GM23338 (cell line): ENCODE results near the gene FKBP10. TPM values are rescaled to one million over a fixed set of nuclear protein-coding genes. Genes with fewer than 3 reads are reported as not detected.

Experiments
- ATAC-seq: fragments of 200-7000 bp; cut with Tn5 transposase; 3 replicates; pipeline ENCODE4 v1.9.1; 2020
- DNase-seq: peaks from one replicate; pipeline ENCODE4 v3.0.0-alpha.2; 2015; ENCODE audit warnings: low spot score
- H2AFZ ChIP-seq: fragments of 200-600 bp; sonication (generic); 2 replicates; pipeline ENCODE4 v1.8.0; 2016; ENCODE audit warnings: antibody characterized with exemption, mild to moderate bottlenecking, moderate library complexity
- H3F3A ChIP-seq: fragments of 200-600 bp; sonication (generic); replicated peaks from 2 replicates; pipeline ENCODE4 v1.8.0; 2017; ENCODE audit warnings: antibody characterized with exemption, mixed run types, low read depth
- H3K27ac ChIP-seq: fragments of 200-600 bp; sonication (generic); 2 replicates; pipeline ENCODE4 v1.6.1; 2016; ENCODE audit warnings: low read depth
- H3K27me3 ChIP-seq: fragments of 200-600 bp; sonication (generic); 2 replicates; pipeline ENCODE4 v1.8.0; 2016; ENCODE audit warnings: mild to moderate bottlenecking, mixed run types, moderate library complexity; ENCODE audit not compliant: insufficient read depth
- H3K36me3 ChIP-seq: fragments of 200-600 bp; sonication (generic); 2 replicates; pipeline ENCODE4 v1.8.0; 2016; ENCODE audit warnings: mild to moderate bottlenecking; ENCODE audit not compliant: insufficient read depth
- H3K4me1 ChIP-seq: fragments of 200-600 bp; sonication (generic); 2 replicates; pipeline ENCODE4 v1.8.0; 2016; ENCODE audit warnings: mild to moderate bottlenecking, moderate library complexity; ENCODE audit not compliant: insufficient read depth
- H3K4me2 ChIP-seq: fragments of 200-600 bp; sonication (generic); 2 replicates; pipeline ENCODE4 v1.7.1; 2017; ENCODE audit warnings: mixed run types
- H3K4me3 ChIP-seq: fragments of 200-600 bp; sonication (generic); 2 replicates; pipeline ENCODE4 v1.6.1; 2016; ENCODE audit warnings: mixed run types
- H3K79me2 ChIP-seq: fragments of 200-600 bp; sonication (generic); replicated peaks from 2 replicates; pipeline ENCODE4 v1.8.0; 2017; ENCODE audit warnings: mild to moderate bottlenecking; ENCODE audit not compliant: insufficient read depth
- H3K9me2 ChIP-seq: fragments of 200-600 bp; sonication (generic); 2 replicates; pipeline ENCODE4 v1.8.0; 2017; ENCODE audit not compliant: insufficient read depth
- H4K20me1 ChIP-seq: fragments of 200-600 bp; sonication (generic); replicated peaks from 2 replicates; pipeline ENCODE4 v1.8.0; 2017; ENCODE audit warnings: mild to moderate bottlenecking; ENCODE audit not compliant: insufficient read depth
- H3K27ac Mint-ChIP-seq: 2 replicates; pipeline ENCODE4 v1.8.0; 2020; ENCODE audit warnings: inconsistent platforms, mild to moderate bottlenecking, moderate library complexity, mixed read lengths
- H3K27me3 Mint-ChIP-seq: 3 replicates; pipeline ENCODE4 v1.8.0; 2022; ENCODE audit warnings: low read depth, mild to moderate bottlenecking, moderate library complexity, mixed read lengths, inconsistent platforms; ENCODE audit not compliant: insufficient read depth, poor library complexity
- H3K36me3 Mint-ChIP-seq: 3 replicates; pipeline ENCODE4 v1.8.0; 2021; ENCODE audit warnings: low read depth, mild to moderate bottlenecking, inconsistent platforms, moderate library complexity, mixed read lengths
- H3K4me1 Mint-ChIP-seq: 3 replicates; pipeline ENCODE4 v1.8.0; 2020; ENCODE audit warnings: mild to moderate bottlenecking, inconsistent platforms, mixed read lengths
- H3K4me3 Mint-ChIP-seq: 3 replicates; pipeline ENCODE4 v1.8.0; 2021; ENCODE audit warnings: moderate library complexity, mild to moderate bottlenecking, inconsistent platforms, mixed read lengths
- H3K9me3 Mint-ChIP-seq: 3 replicates; pipeline ENCODE4 v1.8.0; 2020; ENCODE audit warnings: moderate library complexity, mild to moderate bottlenecking, inconsistent platforms, mixed read lengths
- CREB1 ChIP-seq: fragments of 250-450 bp; sonication (Bioruptor Pico); IDR thresholded peaks from 2 replicates; pipeline ENCODE4 v1.5.0; 2020; ENCODE audit warnings: low read depth, mild to moderate bottlenecking, moderate library complexity
- EZH2 ChIP-seq: fragments of 200-600 bp; sonication (generic); IDR thresholded peaks from one replicate; pipeline ENCODE4 v1.8.0; 2017; ENCODE audit warnings: antibody characterized with exemption, mild to moderate bottlenecking, low read depth; ENCODE audit not compliant: unreplicated experiment
- EZH2phosphoT487 ChIP-seq: fragments of 200-600 bp; sonication (generic); IDR thresholded peaks from one replicate; pipeline ENCODE4 v1.8.1; 2018; ENCODE audit warnings: antibody characterized with exemption; ENCODE audit not compliant: unreplicated experiment
- JUNB ChIP-seq: IDR thresholded peaks from one replicate; pipeline ENCODE4 v1.6.1; 2016; ENCODE audit warnings: antibody characterized with exemption; ENCODE audit not compliant: unreplicated experiment
- NANOG ChIP-seq: IDR thresholded peaks from 2 replicates; pipeline ENCODE4 v1.6.1; 2016; ENCODE audit warnings: antibody characterized with exemption, borderline replicate concordance
- POLR2AphosphoS5 ChIP-seq: IDR thresholded peaks from 2 replicates; pipeline ENCODE4 v1.6.1; 2016; ENCODE audit warnings: antibody characterized with exemption, low read depth
- STAT1 ChIP-seq: IDR thresholded peaks from one replicate; pipeline ENCODE4 v1.6.1; 2016; ENCODE audit warnings: antibody characterized with exemption; ENCODE audit not compliant: unreplicated experiment
- ZNF114 ChIP-seq: fragments of 250-450 bp; sonication (Bioruptor Pico); IDR thresholded peaks from 2 replicates; pipeline ENCODE4 v1.5.0; 2020; ENCODE audit warnings: mild to moderate bottlenecking, moderate library complexity
- ZNF331 ChIP-seq: fragments of 250-450 bp; sonication (Bioruptor Pico); IDR thresholded peaks from 2 replicates; pipeline ENCODE4 v1.5.0; 2020; ENCODE audit warnings: low read depth, mild to moderate bottlenecking, moderate library complexity
- polyA plus RNA-seq: library from polyadenylated mRNA; unstranded; fragments of >200 nt; fragmentation: Nextera tagmentation; extraction: Ambion mirVana; gene quantifications from 2 replicates; pipeline ENCODE4 v1.2.1, GENCODE V29; 2016
- total RNA-seq: library from RNA; depleted of rRNA; stranded (reverse); fragments of >200 nt; shearing (Covaris generic); gene quantifications from 2 replicates; pipeline ENCODE4 v1.2.3, GENCODE V29; 2014
- TF ChIP-seq, protein P1 (sequence below): IDR thresholded peaks from one replicate; pipeline ENCODE4 v1.6.1; 2018; ENCODE audit warnings: antibody characterized with exemption; ENCODE audit not compliant: unreplicated experiment
- TF ChIP-seq, protein P2 (sequence below), 2 experiments: fragments of 200-600 bp in 1 of 2; sonication (generic) in 1 of 2; conservative IDR thresholded peaks; 2 replicates each; pipeline versions ENCODE4 v1.5.1 to v1.6.1; 2016 to 2017; ENCODE audit warnings: antibody characterized with exemption in 2 of 2, low read depth in 2 of 2, mild to moderate bottlenecking in 2 of 2, moderate library complexity in 1 of 2
- TF ChIP-seq, protein P3 (sequence below): IDR thresholded peaks from 2 replicates; pipeline ENCODE4 v1.6.1; 2016; ENCODE audit warnings: antibody characterized with exemption
- TF ChIP-seq, protein P4 (sequence below): fragments of 250-450 bp; sonication (Bioruptor Pico); IDR thresholded peaks from 2 replicates; pipeline ENCODE4 v1.5.0; 2020; ENCODE audit warnings: mild to moderate bottlenecking, moderate library complexity

The FKBP10 gene
- total and polyA plus RNA-seq, 2 experiments from 2014 or later: 26.2 to 151 TPM

DNA sequence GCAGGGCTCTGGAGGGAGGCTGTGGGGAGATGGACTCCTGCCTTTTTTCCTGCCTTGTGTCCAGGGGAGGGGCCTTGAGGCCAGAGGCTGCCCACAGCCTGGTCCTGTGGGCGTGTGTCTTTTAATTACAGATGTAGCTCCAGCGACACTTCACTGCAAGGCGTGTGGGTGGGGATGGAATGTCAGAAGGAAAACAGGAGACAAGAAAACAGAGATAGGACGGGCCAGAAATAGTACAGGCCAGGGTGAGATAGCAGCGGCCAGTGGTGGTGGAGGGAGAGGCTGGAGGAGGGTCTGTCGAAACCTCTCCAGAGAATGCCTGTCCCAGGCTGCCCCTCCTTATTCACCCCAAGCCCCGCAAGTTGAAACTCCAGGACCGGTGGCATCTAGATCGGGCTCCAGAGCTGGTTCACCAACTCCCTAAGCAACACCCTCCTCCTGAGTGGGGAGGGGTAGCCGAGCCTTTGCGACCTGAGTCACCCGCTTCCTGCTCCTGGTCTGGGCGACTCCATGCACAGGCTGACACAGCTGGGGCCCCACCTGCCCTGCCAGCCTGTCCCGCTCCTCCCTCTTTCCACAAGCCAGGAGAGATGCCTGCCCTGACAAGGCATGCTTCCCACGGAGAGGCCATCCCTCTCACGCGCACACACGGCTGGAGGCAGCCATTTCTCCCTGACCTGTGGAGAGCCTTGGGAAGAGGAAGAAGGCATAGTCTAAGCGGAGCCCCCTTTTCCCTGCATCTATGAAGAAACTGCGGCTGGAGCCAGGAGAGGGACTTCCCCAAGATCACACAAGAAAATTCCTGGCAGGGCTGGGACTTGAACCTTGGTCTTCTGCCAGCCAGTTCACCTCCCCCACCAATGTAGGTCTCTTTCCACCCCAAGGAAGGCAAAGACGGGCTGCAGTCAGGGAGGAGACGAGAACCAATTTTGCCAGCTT, 19.7 kb upstream of the FKBP10 start:
- Mint-ChIP-seq H3K27me3 (peaks cover 49% of the 10 kb centered on the region), H3K9me3 (no peaks in the 10 kb centered on the region), H3K36me3 (no peaks in the 10 kb centered on the region), H3K4me3 (peak overlapping the region; percentile 63), H3K27ac (no peak overlapping the region), H3K4me1 (peaks cover 36% of the 10 kb centered on the region)
- DNase-seq (peak; percentile 47), ATAC-seq (peak; percentile 45)
- TF ChIP-seq ZNF114 (CRISPR knock-in tag): no peak
- TF ChIP-seq NANOG: no peak
- TF ChIP-seq, protein P1, sequence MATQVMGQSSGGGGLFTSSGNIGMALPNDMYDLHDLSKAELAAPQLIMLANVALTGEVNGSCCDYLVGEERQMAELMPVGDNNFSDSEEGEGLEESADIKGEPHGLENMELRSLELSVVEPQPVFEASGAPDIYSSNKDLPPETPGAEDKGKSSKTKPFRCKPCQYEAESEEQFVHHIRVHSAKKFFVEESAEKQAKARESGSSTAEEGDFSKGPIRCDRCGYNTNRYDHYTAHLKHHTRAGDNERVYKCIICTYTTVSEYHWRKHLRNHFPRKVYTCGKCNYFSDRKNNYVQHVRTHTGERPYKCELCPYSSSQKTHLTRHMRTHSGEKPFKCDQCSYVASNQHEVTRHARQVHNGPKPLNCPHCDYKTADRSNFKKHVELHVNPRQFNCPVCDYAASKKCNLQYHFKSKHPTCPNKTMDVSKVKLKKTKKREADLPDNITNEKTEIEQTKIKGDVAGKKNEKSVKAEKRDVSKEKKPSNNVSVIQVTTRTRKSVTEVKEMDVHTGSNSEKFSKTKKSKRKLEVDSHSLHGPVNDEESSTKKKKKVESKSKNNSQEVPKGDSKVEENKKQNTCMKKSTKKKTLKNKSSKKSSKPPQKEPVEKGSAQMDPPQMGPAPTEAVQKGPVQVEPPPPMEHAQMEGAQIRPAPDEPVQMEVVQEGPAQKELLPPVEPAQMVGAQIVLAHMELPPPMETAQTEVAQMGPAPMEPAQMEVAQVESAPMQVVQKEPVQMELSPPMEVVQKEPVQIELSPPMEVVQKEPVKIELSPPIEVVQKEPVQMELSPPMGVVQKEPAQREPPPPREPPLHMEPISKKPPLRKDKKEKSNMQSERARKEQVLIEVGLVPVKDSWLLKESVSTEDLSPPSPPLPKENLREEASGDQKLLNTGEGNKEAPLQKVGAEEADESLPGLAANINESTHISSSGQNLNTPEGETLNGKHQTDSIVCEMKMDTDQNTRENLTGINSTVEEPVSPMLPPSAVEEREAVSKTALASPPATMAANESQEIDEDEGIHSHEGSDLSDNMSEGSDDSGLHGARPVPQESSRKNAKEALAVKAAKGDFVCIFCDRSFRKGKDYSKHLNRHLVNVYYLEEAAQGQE: no peak
- TF ChIP-seq, protein P2, sequence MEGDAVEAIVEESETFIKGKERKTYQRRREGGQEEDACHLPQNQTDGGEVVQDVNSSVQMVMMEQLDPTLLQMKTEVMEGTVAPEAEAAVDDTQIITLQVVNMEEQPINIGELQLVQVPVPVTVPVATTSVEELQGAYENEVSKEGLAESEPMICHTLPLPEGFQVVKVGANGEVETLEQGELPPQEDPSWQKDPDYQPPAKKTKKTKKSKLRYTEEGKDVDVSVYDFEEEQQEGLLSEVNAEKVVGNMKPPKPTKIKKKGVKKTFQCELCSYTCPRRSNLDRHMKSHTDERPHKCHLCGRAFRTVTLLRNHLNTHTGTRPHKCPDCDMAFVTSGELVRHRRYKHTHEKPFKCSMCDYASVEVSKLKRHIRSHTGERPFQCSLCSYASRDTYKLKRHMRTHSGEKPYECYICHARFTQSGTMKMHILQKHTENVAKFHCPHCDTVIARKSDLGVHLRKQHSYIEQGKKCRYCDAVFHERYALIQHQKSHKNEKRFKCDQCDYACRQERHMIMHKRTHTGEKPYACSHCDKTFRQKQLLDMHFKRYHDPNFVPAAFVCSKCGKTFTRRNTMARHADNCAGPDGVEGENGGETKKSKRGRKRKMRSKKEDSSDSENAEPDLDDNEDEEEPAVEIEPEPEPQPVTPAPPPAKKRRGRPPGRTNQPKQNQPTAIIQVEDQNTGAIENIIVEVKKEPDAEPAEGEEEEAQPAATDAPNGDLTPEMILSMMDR (conservative IDR thresholded peaks at IDR 0.05; ENCODE audit: low read depth in 2 of 2): no peak
- TF ChIP-seq STAT1: no peak
- TF ChIP-seq JUNB: no peak
- no peak for TF ChIP-seq CREB1 (CRISPR knock-in tag)
- no peak for TF ChIP-seq POLR2AphosphoS5
- TF ChIP-seq, protein P3, sequence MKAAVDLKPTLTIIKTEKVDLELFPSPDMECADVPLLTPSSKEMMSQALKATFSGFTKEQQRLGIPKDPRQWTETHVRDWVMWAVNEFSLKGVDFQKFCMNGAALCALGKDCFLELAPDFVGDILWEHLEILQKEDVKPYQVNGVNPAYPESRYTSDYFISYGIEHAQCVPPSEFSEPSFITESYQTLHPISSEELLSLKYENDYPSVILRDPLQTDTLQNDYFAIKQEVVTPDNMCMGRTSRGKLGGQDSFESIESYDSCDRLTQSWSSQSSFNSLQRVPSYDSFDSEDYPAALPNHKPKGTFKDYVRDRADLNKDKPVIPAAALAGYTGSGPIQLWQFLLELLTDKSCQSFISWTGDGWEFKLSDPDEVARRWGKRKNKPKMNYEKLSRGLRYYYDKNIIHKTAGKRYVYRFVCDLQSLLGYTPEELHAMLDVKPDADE: no peak
- TF ChIP-seq, protein P4, sequence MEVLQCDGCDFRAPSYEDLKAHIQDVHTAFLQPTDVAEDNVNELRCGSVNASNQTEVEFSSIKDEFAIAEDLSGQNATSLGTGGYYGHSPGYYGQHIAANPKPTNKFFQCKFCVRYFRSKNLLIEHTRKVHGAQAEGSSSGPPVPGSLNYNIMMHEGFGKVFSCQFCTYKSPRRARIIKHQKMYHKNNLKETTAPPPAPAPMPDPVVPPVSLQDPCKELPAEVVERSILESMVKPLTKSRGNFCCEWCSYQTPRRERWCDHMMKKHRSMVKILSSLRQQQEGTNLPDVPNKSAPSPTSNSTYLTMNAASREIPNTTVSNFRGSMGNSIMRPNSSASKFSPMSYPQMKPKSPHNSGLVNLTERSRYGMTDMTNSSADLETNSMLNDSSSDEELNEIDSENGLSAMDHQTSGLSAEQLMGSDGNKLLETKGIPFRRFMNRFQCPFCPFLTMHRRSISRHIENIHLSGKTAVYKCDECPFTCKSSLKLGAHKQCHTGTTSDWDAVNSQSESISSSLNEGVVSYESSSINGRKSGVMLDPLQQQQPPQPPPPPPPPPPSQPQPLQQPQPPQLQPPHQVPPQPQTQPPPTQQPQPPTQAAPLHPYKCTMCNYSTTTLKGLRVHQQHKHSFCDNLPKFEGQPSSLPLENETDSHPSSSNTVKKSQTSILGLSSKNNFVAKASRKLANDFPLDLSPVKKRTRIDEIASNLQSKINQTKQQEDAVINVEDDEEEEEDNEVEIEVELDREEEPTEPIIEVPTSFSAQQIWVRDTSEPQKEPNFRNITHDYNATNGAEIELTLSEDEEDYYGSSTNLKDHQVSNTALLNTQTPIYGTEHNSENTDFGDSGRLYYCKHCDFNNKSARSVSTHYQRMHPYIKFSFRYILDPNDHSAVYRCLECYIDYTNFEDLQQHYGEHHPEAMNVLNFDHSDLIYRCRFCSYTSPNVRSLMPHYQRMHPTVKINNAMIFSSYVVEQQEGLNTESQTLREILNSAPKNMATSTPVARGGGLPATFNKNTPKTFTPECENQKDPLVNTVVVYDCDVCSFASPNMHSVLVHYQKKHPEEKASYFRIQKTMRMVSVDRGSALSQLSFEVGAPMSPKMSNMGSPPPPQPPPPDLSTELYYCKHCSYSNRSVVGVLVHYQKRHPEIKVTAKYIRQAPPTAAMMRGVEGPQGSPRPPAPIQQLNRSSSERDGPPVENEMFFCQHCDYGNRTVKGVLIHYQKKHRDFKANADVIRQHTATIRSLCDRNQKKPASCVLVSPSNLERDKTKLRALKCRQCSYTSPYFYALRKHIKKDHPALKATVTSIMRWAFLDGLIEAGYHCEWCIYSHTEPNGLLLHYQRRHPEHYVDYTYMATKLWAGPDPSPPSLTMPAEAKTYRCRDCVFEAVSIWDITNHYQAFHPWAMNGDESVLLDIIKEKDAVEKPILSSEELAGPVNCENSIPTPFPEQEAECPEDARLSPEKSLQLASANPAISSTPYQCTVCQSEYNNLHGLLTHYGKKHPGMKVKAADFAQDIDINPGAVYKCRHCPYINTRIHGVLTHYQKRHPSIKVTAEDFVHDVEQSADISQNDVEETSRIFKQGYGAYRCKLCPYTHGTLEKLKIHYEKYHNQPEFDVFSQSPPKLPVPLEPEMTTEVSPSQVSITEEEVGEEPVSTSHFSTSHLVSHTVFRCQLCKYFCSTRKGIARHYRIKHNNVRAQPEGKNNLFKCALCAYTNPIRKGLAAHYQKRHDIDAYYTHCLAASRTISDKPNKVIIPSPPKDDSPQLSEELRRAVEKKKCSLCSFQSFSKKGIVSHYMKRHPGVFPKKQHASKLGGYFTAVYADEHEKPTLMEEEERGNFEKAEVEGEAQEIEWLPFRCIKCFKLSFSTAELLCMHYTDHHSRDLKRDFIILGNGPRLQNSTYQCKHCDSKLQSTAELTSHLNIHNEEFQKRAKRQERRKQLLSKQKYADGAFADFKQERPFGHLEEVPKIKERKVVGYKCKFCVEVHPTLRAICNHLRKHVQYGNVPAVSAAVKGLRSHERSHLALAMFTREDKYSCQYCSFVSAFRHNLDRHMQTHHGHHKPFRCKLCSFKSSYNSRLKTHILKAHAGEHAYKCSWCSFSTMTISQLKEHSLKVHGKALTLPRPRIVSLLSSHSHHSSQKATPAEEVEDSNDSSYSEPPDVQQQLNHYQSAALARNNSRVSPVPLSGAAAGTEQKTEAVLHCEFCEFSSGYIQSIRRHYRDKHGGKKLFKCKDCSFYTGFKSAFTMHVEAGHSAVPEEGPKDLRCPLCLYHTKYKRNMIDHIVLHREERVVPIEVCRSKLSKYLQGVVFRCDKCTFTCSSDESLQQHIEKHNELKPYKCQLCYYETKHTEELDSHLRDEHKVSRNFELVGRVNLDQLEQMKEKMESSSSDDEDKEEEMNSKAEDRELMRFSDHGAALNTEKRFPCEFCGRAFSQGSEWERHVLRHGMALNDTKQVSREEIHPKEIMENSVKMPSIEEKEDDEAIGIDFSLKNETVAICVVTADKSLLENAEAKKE: no peak
- no peak for TF ChIP-seq EZH2phosphoT487
- no peak for TF ChIP-seq ZNF331
- TF ChIP-seq EZH2: no peak
- H2AFZ ChIP-seq: 0 out of 2 replicates have a peak overlapping the region, but pooled peaks have one; percentile 16
- H3K36me3 ChIP-seq: no peaks in the 10 kb centered on the region
- no peaks in the 10 kb centered on the region for H3K9me2 ChIP-seq
- peak overlapping the region; percentile 42 for H3K4me3 ChIP-seq
- H3K27ac ChIP-seq: no peak overlapping the region
- peaks cover 31% of the 10 kb centered on the region for H3K4me1 ChIP-seq
- H3K27me3 ChIP-seq: peaks cover 42% of the 10 kb centered on the region
- H3K4me2 ChIP-seq: peak overlapping the region; percentile 77
- no peaks in the 10 kb centered on the region for H3K79me2 ChIP-seq
- H3F3A ChIP-seq: peaks cover 13% of the 10 kb centered on the region; the same call in 1 of the 2 replicates
- H4K20me1 ChIP-seq: no peaks in the 10 kb centered on the region
